ENCODE measurements around the gene TMED6.
A peak's percentile ranks its signal among the peaks of the same experiment; 100 is the strongest.

The TMED6 gene

DNA sequence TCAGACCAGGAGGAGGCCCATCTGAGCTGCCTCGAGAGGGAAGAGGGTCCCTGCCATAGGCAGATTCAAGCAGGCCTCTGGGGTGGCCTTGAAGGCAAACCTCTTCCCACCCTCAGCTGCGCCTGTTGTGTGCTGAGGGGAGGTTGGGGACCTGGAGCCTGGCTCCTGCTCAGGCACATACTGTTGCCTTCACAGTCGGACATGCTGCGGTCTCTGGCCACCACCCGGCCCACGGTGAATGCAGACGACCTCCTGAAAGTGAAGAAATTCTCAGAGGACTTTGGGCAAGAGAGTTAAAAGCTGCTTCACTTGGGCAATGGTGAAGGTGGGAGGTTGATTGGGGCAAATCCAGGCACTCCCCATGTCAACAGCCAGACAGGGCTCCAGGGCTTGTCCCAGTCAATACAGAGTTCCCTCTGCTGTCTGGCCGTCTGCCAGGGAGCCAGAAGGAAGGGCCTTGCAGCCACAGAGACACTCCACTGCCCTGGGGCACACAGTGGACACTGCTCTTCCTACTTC lies 27.5 kb downstream of the TMED6 start:
- no peak for DNase-seq (ENCODE audit: low read depth in 3 of 3)

DNA sequence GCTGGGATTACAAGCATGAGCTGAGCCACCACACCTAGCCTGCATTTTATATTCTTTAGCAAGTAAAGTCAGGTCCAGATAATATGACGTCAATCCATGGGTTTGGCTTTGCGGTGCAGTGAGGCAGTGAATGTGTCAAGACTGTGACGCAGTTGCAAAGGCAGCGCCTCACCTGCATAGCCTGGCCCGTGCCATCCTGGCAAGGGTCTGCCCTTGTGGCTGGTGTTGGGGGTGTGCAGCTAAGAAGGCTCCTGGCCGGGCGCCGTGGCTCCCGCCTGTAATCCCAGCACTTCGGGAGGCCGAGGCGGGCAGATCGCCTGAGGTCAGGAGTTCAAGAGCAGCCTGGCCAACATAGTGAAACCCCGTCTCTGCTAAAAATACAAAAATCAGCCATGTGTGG lies 28.2 kb downstream of the TMED6 start:
- DNase-seq (ENCODE audit: low read depth in 3 of 3): no peak

DNA sequence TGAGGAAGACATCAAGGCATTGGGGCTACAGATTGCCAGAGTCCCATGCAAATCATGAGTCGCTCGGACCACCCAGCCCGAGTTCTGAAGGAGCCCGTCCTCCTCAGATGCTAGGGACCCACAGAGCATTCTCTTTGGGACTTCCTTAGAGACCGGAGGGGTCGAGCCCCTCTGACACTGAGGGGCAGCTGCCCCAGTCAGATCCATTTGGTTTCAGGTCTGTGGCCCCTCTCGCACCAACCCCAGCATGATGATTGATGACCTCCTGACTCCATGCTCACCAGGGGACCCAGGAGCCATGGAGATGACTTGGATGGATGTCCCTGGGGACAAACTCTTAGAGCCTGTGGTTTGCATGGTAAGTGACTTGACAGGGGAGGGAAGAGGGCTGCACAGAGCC lies 29.2 kb downstream of the TMED6 start:
- no peak for DNase-seq (ENCODE audit: low read depth in 3 of 3)

DNA sequence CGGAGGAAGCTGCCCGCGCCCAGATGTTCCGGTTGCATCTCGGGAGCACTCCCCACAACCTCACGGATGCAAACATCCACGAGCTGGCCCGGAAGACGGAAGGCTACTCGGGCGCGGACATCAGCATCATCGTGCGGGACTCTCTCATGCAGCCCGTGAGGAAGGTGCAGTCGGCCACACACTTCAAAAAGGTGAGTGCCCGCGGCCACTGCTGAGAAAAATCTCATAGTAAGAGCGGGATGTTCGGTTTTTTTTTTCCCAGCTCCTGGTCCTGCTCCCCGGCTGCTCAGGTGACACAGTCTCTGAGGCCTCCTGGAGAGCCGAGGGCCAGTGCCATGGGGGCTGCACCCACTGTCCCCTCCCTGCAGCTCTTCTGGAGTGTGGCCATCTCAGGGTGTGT lies 30.5 kb downstream of the TMED6 start:
- DNase-seq (ENCODE audit: low read depth in 3 of 3): no peak

DNA sequence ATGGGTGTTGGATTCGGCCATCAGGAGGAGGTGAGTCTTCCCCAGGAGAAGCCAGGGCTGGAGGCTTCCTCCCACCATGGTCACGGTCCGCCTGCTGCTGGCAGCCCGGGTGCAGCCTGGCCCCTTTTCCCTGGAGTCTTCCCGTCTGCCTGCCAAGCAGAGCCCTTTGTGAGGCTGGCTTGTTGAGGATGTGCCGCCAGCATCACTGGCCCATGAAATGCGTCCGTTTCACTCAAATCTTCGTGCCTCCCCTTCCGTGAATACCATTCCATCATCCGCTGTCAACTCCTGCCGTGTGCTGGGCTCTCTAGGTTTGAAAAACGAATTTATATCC lies 30.9 kb downstream of the TMED6 start:
- no peak for DNase-seq (ENCODE audit: low read depth in 3 of 3)

DNA sequence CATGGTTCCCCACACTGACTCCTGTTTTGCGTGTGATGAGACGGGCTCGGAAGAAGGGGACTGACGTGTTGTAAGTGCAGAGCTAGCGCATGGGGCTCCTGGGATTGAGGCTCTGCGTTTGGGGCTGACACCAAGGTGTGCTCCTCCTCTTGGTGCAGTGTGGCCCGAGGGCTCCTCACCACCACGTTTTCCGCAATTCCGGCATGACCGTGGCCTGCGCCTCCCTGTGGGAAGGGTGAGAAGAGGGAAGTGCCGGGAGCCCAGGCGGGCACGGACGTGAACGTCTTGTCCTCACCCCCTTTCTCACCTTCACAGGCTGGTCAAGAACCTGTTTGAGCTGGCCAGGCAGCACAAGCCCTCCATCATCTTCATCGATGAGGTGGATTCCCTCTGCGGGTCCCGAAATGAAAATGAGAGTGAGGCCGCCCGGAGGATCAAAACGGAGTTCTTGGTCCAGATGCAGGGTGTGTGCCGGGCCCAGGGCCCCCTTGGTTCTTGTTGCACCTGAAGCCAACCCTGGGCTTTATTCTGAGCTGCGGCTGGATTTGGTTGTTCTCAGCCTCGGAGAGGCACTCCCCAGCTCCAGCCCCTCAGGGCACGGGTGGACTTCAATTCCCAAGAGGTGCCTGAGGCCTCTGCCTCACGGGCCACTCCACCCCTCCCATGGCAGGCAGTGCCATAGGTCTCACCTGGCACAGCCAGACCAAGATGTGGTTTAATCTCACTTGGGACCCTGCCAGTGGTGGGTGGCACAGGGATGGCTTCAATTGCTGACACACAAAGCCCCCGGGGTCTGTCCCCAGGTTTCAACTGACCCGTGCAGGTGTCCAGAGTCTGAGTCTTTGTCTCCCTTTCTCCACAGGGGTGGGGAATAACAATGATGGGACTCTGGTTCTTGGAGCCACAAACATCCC lies 31.5 kb downstream of the TMED6 start:
- no peak for DNase-seq (ENCODE audit: low read depth in 3 of 3)

DNA sequence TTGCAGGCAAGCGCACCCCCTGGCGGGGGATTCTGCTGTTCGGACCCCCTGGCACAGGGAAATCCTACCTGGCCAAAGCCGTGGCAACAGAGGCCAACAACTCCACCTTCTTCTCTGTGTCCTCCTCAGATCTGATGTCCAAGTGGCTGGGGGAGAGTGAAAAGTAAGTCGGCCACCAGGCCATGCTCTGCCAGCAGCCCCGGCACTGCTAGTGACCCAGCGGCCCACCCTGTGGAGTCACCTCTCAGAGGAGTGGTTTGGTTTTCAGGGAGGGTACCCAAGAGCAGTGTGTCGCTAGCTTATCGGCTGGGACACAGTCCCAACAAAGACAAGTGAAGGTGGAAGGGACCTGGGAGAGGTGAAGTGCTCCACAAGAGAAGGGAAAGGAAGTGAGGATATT lies 32.2 kb downstream of the TMED6 start:
- DNase-seq (ENCODE audit: low read depth in 3 of 3): no peak

DNA sequence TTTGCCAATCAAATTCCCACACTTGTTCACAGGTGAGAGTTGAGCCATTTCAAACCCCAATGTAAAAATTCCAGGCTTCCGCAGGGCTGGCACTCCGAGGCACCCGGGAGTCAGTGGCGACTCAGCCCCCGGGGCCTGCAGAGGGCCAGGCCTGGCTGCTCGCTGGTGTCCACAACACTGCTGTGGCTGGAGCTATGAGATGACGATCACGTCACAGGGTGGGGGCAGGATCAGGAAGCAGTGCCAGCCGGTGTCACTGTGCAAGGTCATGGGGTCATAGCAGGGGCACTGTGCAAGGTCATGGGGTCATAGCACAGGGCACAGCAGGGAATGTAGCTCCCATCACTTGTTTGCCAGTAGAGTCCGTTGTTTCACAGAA lies 32.7 kb downstream of the TMED6 start:
- no peak for DNase-seq (ENCODE audit: low read depth in 3 of 3)

DNA sequence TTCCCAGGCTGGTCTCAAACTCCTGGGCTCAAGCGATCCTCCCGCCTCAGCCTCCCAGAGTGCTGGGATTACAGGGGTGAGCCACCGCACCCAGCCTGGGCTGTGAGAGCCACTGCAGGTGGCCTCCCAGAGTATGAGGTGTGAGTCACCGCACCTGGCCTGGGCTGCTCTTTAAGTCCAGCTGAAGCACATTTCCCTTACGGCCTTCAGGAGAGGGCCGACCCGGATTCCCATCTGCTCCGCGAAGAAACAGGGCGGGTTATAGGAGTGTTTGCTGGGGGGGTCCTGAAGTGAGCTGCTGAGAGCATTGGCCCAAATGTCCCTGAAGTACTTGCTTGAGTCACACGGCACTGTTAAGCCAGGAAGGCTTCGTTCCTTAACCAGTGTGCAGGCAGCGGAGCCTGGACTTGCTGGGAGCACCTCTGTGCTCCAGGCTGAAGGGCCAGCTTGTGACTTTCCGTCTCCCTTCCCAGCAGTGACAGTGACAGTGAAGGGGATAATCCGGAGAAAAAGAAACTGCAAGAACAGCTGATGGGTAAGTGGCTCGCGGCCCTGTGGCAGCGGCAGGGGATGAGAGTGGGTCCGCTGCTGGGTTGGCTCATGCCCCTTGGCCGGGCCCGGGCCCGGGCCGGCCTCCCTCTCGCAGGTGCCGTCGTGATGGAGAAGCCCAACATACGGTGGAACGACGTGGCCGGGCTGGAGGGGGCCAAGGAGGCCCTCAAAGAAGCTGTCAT lies 33.2 kb downstream of the TMED6 start:
- DNase-seq (ENCODE audit: low read depth in 3 of 3): no peak

DNA sequence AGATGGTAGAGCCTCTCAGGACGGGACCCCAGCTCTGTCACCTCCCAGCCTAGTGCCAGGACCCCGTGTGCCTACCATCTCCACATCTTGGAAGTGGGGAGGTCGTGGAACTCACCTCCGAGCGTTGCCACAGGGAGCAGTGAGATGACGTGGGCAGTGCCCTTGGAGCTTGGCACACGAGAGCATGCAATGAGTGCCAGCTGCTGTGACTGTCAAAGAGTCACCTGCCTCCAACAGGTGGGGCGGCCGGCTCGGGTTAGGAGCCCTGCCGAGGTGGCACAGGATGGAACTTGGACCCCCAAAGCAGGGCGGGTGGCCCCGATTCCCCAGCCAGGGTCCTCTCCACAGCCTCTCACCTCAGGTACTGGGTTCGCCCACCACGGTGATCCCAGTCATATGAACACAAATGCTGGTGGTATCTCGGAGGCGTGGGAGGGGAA lies 35.0 kb downstream of the TMED6 start:
- DNase-seq (ENCODE audit: low read depth in 3 of 3): no peak

DNA sequence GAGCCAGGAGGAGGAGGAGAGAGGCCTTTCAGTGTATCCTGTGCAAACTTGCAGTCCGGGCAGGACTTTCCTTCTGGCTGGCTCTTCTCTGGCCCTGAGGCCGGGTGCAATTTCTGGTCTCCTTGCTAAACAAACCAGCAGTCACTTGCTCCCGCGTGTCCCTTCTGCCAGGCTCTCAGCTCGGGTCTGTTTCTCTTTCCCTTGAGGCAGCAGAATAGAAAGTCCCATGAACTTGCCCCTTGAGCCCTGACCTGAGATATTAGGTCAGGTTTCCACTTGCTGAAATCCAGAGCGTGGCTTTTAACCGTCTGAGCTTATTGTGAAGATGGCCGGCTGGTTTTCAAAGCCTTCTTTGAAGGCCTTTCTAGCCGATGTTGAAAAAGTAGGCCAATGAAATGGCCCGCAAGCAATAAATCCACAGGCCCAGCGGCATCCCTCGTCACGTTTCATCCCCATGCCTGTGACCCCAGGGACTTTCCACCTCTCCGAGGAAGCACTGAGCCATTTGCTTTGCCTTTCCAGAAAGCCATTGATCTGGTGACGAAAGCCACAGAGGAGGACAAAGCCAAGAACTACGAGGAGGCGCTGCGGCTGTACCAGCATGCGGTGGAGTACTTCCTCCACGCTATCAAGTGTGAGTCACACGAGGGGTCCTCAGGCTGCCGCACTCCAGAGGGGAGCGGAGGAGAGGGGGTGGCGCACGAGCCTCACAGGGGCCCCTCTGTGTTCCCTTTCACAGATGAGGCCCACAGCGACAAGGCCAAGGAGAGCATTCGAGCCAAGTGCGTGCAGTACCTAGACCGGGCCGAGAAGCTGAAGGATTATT lies 35.9 kb downstream of the TMED6 start:
- DNase-seq (ENCODE audit: low read depth in 3 of 3): no peak

DNA sequence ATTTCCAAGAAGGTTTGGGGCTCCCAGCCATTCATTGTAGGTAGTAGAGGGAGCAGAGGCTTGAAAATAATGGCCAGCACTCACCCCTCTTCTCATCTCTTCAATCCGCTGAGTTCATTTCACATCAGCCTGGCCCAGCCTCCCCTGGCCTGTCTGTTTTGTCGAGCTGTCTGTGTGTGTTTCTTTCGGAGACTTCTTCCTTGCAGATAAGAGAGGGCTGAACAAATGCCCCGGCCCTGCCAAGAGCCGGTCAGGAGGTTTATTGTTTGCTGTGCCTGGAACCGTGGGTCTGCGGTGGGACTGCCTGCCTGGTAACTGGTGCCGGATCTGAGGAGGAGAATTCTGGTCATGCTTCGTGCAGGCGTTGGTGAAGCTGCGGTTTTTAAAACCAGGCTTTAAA lies 37.1 kb downstream of the TMED6 start:
- no peak for DNase-seq (ENCODE audit: low read depth in 3 of 3)

DNA sequence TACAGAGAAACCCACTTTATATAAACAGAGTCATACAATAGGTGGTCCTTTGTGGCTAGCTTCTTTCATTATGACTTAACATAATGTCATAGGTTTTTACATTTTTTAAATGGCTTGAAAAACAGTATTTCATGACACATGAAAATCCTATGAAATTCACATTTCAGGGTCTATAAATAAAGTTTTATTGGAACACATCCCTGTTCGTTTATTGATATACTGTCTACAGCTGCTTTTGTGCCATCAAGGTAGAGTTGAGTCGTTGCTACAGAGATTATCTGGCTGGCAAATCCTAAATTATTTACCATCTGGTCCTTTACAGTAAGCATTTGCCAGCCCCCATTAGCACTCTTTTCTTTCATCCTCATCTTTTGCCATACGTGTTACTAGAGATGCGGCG lies 38.1 kb downstream of the TMED6 start:
- DNase-seq (ENCODE audit: low read depth in 3 of 3): no peak

DNA sequence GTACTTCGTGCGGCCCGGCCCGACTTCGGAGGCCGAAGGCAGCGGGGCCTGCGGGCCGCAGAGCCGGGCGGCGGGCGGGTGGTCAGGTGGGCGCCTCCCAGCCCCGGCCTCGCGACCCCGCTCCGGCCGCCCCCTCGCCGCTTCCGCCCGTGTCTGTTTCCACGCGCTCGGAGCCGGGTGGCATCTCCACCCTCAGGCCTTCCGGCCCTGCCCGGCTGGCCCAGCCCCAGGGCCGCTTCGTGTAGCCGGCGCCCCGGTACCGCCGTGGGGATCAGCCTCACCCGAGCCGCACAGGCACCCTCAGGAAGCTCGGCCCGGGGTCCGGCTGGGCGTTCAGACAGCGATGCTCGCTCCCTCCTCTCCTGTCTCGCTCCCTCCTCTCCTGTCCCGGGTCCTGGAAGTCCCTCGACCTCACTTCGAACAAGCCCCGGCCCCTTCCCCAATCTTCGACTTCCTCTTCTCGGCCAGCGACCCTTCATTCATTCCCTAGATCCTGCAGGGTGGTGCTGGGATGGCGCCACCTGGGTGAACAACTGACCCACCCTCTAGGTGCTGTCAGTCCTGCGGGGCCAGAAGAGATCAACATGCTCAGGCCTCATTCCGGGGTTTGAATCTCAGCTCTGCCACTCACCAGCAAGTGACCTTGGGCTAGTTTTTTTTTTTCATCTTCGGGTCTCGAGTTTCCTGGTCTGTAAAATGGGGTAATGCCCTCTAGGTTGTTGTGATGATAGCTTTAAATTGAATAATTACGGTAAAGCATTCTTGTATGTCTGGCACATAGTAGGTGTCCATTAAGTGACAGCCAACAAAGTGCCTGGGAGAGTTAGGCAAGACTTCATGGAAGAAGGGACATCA lies 39.8 kb downstream of the TMED6 start:
- peak in 1 of 3 experiments; percentile 42 for DNase-seq (ENCODE audit: low read depth in 3 of 3)

DNA sequence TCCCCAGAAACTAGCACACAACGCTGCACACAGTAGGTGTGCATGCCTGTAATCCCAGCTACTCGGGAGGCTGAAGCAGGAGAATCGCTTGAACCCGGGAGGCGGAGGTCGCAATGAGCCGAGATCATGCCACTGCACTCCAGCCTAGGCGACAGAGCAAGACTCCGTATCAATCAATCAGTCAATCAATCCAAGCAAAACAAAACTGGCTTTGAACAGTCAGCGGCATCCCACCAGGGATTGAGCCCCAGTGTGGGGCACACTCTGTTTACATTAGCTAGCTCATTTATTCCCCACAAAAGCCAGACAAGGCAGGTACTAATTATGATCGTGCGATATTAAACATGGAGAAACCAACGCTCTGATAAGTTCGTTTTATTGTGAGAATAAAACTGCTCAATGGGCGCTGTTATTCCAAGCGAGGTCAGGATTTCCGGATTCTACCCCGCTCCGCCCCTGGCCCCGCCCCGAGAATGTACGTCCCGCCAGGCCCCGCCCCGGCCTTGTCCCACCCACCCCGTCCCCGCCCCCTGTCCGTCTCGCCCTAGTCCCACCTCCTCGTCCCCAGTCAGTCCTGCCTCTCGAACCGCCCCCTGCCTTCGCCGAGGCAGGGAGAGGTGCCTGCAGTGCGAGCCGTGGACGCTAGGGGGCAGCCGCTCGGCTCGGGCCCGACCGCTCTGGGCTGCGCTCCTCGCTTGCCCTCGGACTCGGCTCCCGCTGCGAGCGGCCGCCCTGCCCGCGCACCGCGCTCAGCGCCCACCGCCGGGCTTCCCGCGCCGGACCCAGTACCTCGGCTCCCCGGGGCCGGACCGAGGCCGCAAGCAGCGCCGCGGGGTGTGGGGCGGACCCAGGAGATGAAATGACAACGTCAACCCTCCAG lies 40.7 kb downstream of the TMED6 start, which contains the start of gene VPS4A:
TSS of gene VPS4A (plus strand) at position 698 of the 880 bp plus-strand sequence. CDS start at position 860, 162 bp downstream.
- peak; percentile 94 to 96 (median 96) for DNase-seq (ENCODE audit: low read depth in 3 of 3)

DNA sequence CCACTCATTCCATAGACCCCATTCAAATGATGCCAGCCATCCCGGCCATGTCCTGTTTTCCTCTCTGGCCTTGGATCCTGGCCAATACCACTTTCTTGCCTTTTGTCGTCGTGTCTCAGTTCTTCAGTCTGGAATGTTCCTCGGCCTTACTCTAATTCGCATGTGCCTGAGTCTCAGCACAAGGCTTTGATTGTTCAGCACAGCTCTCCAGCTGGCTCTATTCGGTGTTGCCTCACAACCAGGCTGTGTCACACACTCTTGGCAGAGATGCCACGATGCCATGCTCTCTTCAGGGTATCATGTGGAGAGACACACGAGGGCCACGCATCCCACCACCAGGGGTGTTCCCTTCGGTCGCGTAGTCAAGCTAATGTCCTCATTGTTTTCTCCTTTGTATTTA lies 42.3 kb downstream of the TMED6 start:
- DNase-seq (ENCODE audit: low read depth in 3 of 3): no peak

DNA sequence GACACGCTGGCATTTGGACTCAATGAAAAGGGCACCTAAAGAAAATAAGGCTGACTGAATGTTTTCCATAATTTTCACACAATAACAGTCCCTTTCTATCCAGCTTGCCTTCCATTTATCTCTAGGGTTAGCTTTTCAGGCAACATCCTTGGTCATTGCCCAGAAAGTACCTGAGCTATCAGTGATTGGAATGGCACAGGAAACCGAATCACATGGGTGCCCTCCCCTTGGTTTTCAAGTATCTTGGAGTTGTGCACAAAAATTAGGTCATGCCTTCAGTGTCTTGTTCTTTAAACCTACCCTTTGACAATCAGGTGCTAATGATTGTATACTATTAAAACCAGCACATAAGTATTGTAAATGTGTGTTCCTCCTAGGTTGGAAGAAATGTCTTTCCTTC lies 43.7 kb downstream of the TMED6 start:
- no peak for DNase-seq (ENCODE audit: low read depth in 3 of 3)

DNA sequence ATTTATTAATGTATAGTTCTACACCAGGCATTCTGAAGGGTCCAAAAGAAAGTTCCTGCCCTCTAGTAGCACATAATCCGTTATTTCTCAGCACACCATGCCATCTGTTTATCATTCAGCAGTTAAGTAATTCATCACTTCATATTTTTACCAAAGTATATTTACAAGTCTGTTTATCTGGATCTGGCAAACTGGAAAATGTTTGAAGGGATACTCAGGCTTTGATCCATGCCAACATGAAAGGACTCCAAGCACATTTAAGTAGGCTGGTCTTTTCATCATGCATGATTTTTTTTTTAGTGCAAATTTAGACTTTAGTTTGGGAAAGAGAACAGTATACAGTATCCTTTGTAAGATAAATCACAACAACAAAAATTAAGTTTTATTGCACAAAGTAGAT lies 44.5 kb downstream of the TMED6 start:
- DNase-seq (ENCODE audit: low read depth in 3 of 3): no peak

DNA sequence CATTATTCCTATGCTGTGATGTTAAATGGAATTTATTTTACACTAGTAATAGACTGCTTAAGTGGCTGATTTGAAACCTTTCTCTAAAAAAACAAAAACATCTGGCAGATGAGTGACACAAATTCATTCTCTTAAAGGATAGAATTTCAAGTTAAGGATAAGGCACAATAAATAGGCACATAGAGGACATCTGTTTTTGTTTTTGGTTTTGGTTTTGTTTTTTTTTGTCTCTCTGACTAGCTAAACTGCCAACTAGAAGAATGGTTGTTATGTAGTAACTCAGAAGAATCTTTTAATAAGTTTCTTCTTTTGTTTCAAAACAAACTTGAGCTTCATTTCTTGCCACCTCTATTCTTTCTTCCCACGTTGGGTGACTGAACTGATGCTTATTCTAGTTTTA lies 45.6 kb downstream of the TMED6 start:
- no peak for DNase-seq (ENCODE audit: low read depth in 3 of 3)

DNA sequence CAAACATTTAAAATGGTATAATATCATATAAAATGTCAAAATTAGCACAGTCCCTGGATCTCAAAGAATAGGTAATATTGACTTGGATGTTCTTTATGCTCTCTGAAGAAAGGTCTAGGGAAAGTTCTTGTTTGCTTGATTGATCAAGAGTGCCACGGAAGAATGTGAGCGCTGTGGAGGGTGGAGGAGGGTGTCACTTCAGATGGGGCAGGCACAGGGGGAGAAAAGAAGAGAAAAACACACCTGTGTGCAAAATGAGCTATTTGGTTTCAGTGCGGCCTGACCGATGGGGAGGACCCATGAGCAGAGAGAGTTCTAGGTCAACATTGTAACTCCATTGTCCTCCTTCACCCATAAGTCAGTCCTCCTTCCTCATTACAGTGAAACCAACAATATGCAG lies 49.3 kb downstream of the TMED6 start:
- DNase-seq (ENCODE audit: low read depth in 3 of 3): no peak

All from stimulated activated CD4-positive, alpha-beta T cell treated with anti-CD3 and anti-CD28 coated beads, TNF-alpha, amount 100 ng/mL, for 24 hours (primary cell).